CD4-positive, alpha-beta T cell treated with Interleukin-2 at 100 ng/mL for 4 hours (primary cell): ENCODE data around the gene SV2B.
"Not testable (repeated sequence)": the region's sequence is repeated elsewhere in the genome, so short reads cannot be mapped to it uniquely, and the experiment has no call there.

ENCODE experiments used
- DNase-seq: peaks from one replicate; pipeline ENCODE4 v3.0.0-alpha.2; 2020; ENCODE audit warnings: low spot score

Gene SV2B

GRCh38 chr15:91099995-91100813, at the start of gene SV2B:
Gene SV2B, plus strand, starts transcription at chr15:91100257. Its CDS starts 126,007 bp downstream, at chr15:91226264.
- DNase-seq = peak; percentile 10

GRCh38 chr15:91051248-91051647, 48.8 kb upstream of the SV2B start:
- no peak for DNase-seq

GRCh38 chr15:91054816-91055215, 45.2 kb upstream of the SV2B start:
- no peak for DNase-seq

GRCh38 chr15:91055548-91056331, 44.3 kb upstream of the SV2B start:
- DNase-seq = peak; percentile 41

- no peak for DNase-seq
These were observed 38.8 kb upstream of the SV2B start for GRCh38 chr15:91061230-91061629.

GRCh38 chr15:91061997-91062396, 38.1 kb upstream of the SV2B start:
- DNase-seq = no peak

GRCh38 chr15:91065505-91065904, 34.6 kb upstream of the SV2B start:
- DNase-seq = no peak

GRCh38 chr15:91067036-91067435, 33.0 kb upstream of the SV2B start:
- no peak for DNase-seq

- no peak for DNase-seq
These were observed 31.6 kb upstream of the SV2B start for GRCh38 chr15:91068436-91068835.

GRCh38 chr15:91068966-91069365, 31.1 kb upstream of the SV2B start:
- DNase-seq = no peak

GRCh38 chr15:91070872-91071271, 29.2 kb upstream of the SV2B start:
- DNase-seq = no peak

GRCh38 chr15:91072161-91072560, 27.9 kb upstream of the SV2B start:
- no peak for DNase-seq

GRCh38 chr15:91073077-91073476, 27.0 kb upstream of the SV2B start:
- no peak for DNase-seq

GRCh38 chr15:91073768-91074167, 26.3 kb upstream of the SV2B start:
- no peak for DNase-seq

GRCh38 chr15:91075739-91076138, 24.3 kb upstream of the SV2B start:
- no peak for DNase-seq

- no peak for DNase-seq
These were observed 23.0 kb upstream of the SV2B start for GRCh38 chr15:91077029-91077428.

- DNase-seq = not testable (repeated sequence)
These were observed 6.2 kb upstream of the SV2B start for GRCh38 chr15:91093866-91094265.

GRCh38 chr15:91098451-91098850, 1.6 kb upstream of the SV2B start:
- no peak for DNase-seq

- no peak for DNase-seq
These were observed 452 bp upstream of the SV2B start for GRCh38 chr15:91099616-91099994.

GRCh38 chr15:91100814-91101607, 954 bp downstream of the SV2B start:
- DNase-seq = no peak

- DNase-seq = no peak
These were observed 1.5 kb downstream of the SV2B start for GRCh38 chr15:91101608-91101920.

- no peak for DNase-seq
These were observed 2.7 kb downstream of the SV2B start for GRCh38 chr15:91102546-91103330.
